K562 (cell line): ENCODE measurements around the gene GCN1. TPM values are rescaled to one million over a fixed set of nuclear protein-coding genes. Genes with fewer than 3 reads are reported as not detected.

Experiments used
- E2F6 ChIP-seq, 2 experiments: IDR thresholded peaks; 2 replicates each; pipeline ENCODE4 v1.6.1; 2011; ENCODE audit warnings: borderline replicate concordance in 1 of 2, control low read depth in 1 of 2, low read depth in 1 of 2, low read length in 1 of 2, mild to moderate bottlenecking in 1 of 2, mixed read lengths in 1 of 2, moderate library complexity in 1 of 2; ENCODE audit not compliant: insufficient read depth in 1 of 2, insufficient read length in 1 of 2, poor library complexity in 1 of 2, severe bottlenecking in 1 of 2; ENCODE audit errors: extremely low read depth in 1 of 2
- EP400 ChIP-seq: fragments of 450-650 bp; IDR thresholded peaks from 2 replicates; pipeline ENCODE4 v1.6.1; 2017; ENCODE audit warnings: antibody characterized with exemption, mild to moderate bottlenecking, moderate library complexity
- ERF ChIP-seq: fragments of 450-650 bp; formaldehyde crosslinking; IDR thresholded peaks from 2 replicates; pipeline ENCODE4 v1.4.0; 2020; ENCODE audit warnings: mild to moderate bottlenecking, mixed read lengths
- FUS ChIP-seq: fragments of 200-400 bp; formaldehyde crosslinking; optimal IDR thresholded peaks from 2 replicates; pipeline ENCODE3; 2017; ENCODE audit warnings: low read depth, low read length
- HMGN3 ChIP-seq: IDR thresholded peaks from 2 replicates; pipeline ENCODE4 v1.6.1; 2011; ENCODE audit warnings: borderline replicate concordance, low read depth, mild to moderate bottlenecking, mixed read lengths, low read length; ENCODE audit not compliant: insufficient read length; ENCODE audit errors: extremely low read depth
- KAT8 ChIP-seq: fragments of 450-650 bp; IDR thresholded peaks from 2 replicates; pipeline ENCODE4 v1.6.1; 2016; ENCODE audit warnings: low read depth, mild to moderate bottlenecking
- PBX2 ChIP-seq, 2 experiments: IDR thresholded peaks in 1 of 2; conservative IDR thresholded peaks in 1 of 2; 2 replicates each; pipeline ENCODE4 v1.6.1; 2016; ENCODE audit warnings: low read depth in 2 of 2, mild to moderate bottlenecking in 1 of 2, missing compliant biosample characterization in 1 of 2, missing genetic modification characterization in 1 of 2, moderate library complexity in 1 of 2
- POLR2AphosphoS2 ChIP-seq: IDR thresholded peaks from 2 replicates; pipeline ENCODE4 v1.6.1; 2012; ENCODE audit warnings: low read length, improper control_type of control experiment
- RBBP5 ChIP-seq: fragments of 200-600 bp; sonication (generic); IDR thresholded peaks from 2 replicates; pipeline ENCODE4 v1.6.1; 2012; ENCODE audit warnings: borderline replicate concordance, mild to moderate bottlenecking, low read length, control low read depth, inconsistent platforms; ENCODE audit not compliant: insufficient read depth, poor library complexity, severe bottlenecking
- SAP30 ChIP-seq: fragments of 200-600 bp; sonication (generic); IDR thresholded peaks from 2 replicates; pipeline ENCODE4 v1.6.1; 2012; ENCODE audit warnings: borderline replicate concordance, low read depth, mild to moderate bottlenecking, moderate library complexity, low read length, control low read depth, inconsistent platforms; ENCODE audit not compliant: insufficient read depth, poor library complexity, severe bottlenecking
- SNAPC5 ChIP-seq: fragments of 250-450 bp; sonication (Bioruptor Pico); IDR thresholded peaks from 2 replicates; pipeline ENCODE4 v1.8.0; 2021; ENCODE audit warnings: moderate library complexity, mild to moderate bottlenecking, inconsistent platforms
- SRF ChIP-seq, 2 experiments: fragments of 250-450, 450-650 bp in 1 of 2; sonication (Bioruptor Pico) in 1 of 2; sonication (generic) in 1 of 2; formaldehyde crosslinking; IDR thresholded peaks; 2 replicates each; pipeline versions ENCODE4 v1.5.0 to v1.5.1; 2020 to 2022; ENCODE audit warnings: mild to moderate bottlenecking in 1 of 2, missing genetic modification reagents in 1 of 2
- TAL1 ChIP-seq: fragments of 450-650 bp; IDR thresholded peaks from 2 replicates; pipeline ENCODE4 v1.6.1; 2016; ENCODE audit warnings: mild to moderate bottlenecking
- ZBTB7A ChIP-seq: IDR thresholded peaks from 2 replicates; pipeline ENCODE4 v1.6.1; 2011; ENCODE audit warnings: low read depth, mild to moderate bottlenecking, low read length, moderate library complexity, borderline replicate concordance; ENCODE audit not compliant: control insufficient read depth
- ZFPM2 ChIP-seq: fragments of 250-450 bp; sonication (Bioruptor Pico); IDR thresholded peaks from 2 replicates; pipeline ENCODE4 v1.5.1; 2022; ENCODE audit warnings: mild to moderate bottlenecking
- ZNF212 ChIP-seq: fragments of 450-650 bp; formaldehyde crosslinking; IDR thresholded peaks from 2 replicates; pipeline ENCODE4 v1.4.0; 2020; ENCODE audit warnings: mild to moderate bottlenecking
- ZNF41 ChIP-seq: fragments of 250-450 bp; sonication (Bioruptor Pico); conservative IDR thresholded peaks from 2 replicates; pipeline ENCODE4 v1.4.0; 2020; ENCODE audit warnings: mild to moderate bottlenecking
- ZNF444 ChIP-seq: fragments of 250-450 bp; sonication (Bioruptor Pico); IDR thresholded peaks from 2 replicates; pipeline ENCODE4 v1.4.0; 2020; ENCODE audit warnings: mild to moderate bottlenecking, moderate library complexity
- ZZZ3 ChIP-seq: fragments of 450-650 bp; IDR thresholded peaks from 2 replicates; pipeline ENCODE4 v1.6.1; 2016; ENCODE audit warnings: antibody characterized with exemption, mild to moderate bottlenecking, moderate library complexity
- polyA plus RNA-seq, 8 experiments: library from polyadenylated mRNA; depleted of rRNA in 4 of 8; stranded (reverse) in 5 of 8; unstranded in 3 of 8; fragments of >200 nt; fragmentation: Nextera tagmentation in 2 of 8; fragmentation: Illumina TruSeq in 1 of 8; extraction: Ambion mirVana in 2 of 8; extraction: Trizol in 1 of 8; gene quantifications; 2 replicates each; pipeline versions ENCODE4 v1.2.1 to v1.2.3, GENCODE V29; 2011 to 2014; ENCODE audit warnings: inconsistent platforms in 1 of 8, missing spikeins in 1 of 8
- total RNA-seq, 7 experiments: library from RNA; depleted of rRNA in 6 of 7; stranded (reverse); fragments of >200 nt in 6 of 7; fragmentation: Illumina TruSeq in 2 of 7; extraction: Trizol in 2 of 7; gene quantifications; 2 replicates each; pipeline versions ENCODE4 v1.2.1 to v1.2.3, GENCODE V29; 2011 to 2021; ENCODE audit warnings: low replicate concordance in 1 of 7

Gene GCN1
- total and polyA plus RNA-seq, 9 of the 15 experiments (the other 6 are each of a cell fraction or from before 2014, with no cell fraction given), result 11.9 to 190 (median 51.7) TPM

- no peak for TF ChIP-seq FUS
- no peak for TF ChIP-seq KAT8
- 0 out of 2 replicates have a peak, but pooled peaks have one; percentile 69 for TF ChIP-seq ZNF212 (CRISPR knock-in tag)
- no peak for TF ChIP-seq TAL1
- TF ChIP-seq ZZZ3, result no peak
- peak; percentile 91 for TF ChIP-seq EP400
- TF ChIP-seq ERF, result peak; percentile 89
- TF ChIP-seq HMGN3, result peak; percentile 61
- TF ChIP-seq PBX2 (CRISPR knock-in tag; IDR thresholded peaks at IDR 0.05; ENCODE audit: low read depth), result no peak; the same call in 1 of the 2 replicates
- TF ChIP-seq PBX2 (tag; conservative IDR thresholded peaks at IDR 0.05; ENCODE audit: low read depth), result no peak
- TF ChIP-seq SAP30, result peak; percentile 83
- no peak for TF ChIP-seq ZNF444
- TF ChIP-seq ZNF41 (CRISPR knock-in tag), result no peak
- TF ChIP-seq POLR2AphosphoS2, result 0 out of 2 replicates have a peak, but pooled peaks have one; percentile 50
- peak; percentile 87 for TF ChIP-seq RBBP5
- TF ChIP-seq ZBTB7A, result no peak; the same call in 1 of the 2 replicates
- no peak for TF ChIP-seq SNAPC5 (CRISPR knock-in tag)
- TF ChIP-seq ZFPM2 (CRISPR knock-in tag), result no peak
- TF ChIP-seq E2F6 (IDR thresholded peaks at IDR 0.05; ENCODE audit: borderline replicate concordance in 1 of 2, extremely low read depth in 1 of 2, insufficient read depth in 1 of 2, insufficient read length in 1 of 2, low read depth in 1 of 2, low read length in 1 of 2, poor library complexity in 1 of 2, severe bottlenecking in 1 of 2), result peak; percentile 84 to 94
- peak in 1 of 2 experiments; percentile 51; a peak in 1 of 4 replicates for TF ChIP-seq SRF (CRISPR knock-in tag; IDR thresholded peaks at IDR 0.05)
These were observed 77.5 kb downstream of the GCN1 start (continued) for GRCh38 chr12:120116792-120117651.
